HG02943 (cell line): ENCODE measurements around the gene GAGE2A.
"Not testable (repeated sequence)": the region's sequence is repeated elsewhere in the genome, so short reads cannot be mapped to it uniquely, and the experiment has no call there.

Experiments used
- ATAC-seq: cut with Tn5 transposase; IDR thresholded peaks from one replicate; pipeline ENCODE4 v1.9.1; 2021; ENCODE audit warnings: mild to moderate bottlenecking, low read depth, moderate library complexity; ENCODE audit not compliant: unreplicated experiment

The GAGE2A gene, protein sequence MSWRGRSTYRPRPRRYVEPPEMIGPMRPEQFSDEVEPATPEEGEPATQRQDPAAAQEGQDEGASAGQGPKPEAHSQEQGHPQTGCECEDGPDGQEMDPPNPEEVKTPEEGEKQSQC

DNA sequence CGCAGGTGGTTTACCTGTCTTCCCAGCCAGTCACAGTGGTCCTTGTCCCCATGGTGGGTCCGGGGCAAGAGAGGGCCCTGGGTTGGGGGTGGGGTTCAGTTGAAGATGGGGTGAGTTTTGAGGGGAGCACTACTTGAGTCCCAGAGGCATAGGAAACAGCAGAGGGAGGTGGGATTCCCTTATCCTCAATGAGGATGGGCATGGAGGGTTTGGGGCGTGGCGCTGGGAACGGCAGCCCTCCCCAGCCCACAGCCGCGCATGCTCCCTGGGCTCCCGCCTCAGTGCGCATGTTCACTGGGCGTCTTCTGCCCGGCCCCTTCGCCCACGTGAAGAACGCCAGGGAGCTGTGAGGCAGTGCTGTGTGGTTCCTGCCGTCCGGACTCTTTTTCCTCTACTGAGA is at the start of gene GAGE2A:
Gene GAGE2A (plus strand): TSS at position 301 of the 400 bp plus-strand sequence. CDS start 1,155 bp downstream, outside the sequence.
- not testable (repeated sequence) for ATAC-seq

DNA sequence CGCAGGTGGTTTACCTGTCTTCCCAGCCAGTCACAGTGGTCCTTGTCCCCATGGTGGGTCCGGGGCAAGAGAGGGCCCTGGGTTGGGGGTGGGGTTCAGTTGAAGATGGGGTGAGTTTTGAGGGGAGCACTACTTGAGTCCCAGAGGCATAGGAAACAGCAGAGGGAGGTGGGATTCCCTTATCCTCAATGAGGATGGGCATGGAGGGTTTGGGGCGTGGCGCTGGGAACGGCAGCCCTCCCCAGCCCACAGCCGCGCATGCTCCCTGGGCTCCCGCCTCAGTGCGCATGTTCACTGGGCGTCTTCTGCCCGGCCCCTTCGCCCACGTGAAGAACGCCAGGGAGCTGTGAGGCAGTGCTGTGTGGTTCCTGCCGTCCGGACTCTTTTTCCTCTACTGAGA is 47.9 kb upstream of the GAGE2A start, which contains the start of gene GAGE12D:
Gene GAGE12D (plus strand): TSS at position 301 of the 400 bp plus-strand sequence. CDS start 1,155 bp downstream, outside the sequence.
- not testable (repeated sequence) for ATAC-seq

DNA sequence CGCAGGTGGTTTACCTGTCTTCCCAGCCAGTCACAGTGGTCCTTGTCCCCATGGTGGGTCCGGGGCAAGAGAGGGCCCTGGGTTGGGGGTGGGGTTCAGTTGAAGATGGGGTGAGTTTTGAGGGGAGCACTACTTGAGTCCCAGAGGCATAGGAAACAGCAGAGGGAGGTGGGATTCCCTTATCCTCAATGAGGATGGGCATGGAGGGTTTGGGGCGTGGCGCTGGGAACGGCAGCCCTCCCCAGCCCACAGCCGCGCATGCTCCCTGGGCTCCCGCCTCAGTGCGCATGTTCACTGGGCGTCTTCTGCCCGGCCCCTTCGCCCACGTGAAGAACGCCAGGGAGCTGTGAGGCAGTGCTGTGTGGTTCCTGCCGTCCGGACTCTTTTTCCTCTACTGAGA is 38.3 kb upstream of the GAGE2A start, which contains the start of gene GAGE12E:
Gene GAGE12E (plus strand): TSS at position 301 of the 400 bp plus-strand sequence. CDS start 1,155 bp downstream, outside the sequence.
- ATAC-seq = not testable (repeated sequence)

DNA sequence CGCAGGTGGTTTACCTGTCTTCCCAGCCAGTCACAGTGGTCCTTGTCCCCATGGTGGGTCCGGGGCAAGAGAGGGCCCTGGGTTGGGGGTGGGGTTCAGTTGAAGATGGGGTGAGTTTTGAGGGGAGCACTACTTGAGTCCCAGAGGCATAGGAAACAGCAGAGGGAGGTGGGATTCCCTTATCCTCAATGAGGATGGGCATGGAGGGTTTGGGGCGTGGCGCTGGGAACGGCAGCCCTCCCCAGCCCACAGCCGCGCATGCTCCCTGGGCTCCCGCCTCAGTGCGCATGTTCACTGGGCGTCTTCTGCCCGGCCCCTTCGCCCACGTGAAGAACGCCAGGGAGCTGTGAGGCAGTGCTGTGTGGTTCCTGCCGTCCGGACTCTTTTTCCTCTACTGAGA is 28.8 kb upstream of the GAGE2A start, which contains the start of gene GAGE12F:
Gene GAGE12F (plus strand): TSS at position 301 of the 400 bp plus-strand sequence. CDS start 1,155 bp downstream, outside the sequence.
- not testable (repeated sequence) for ATAC-seq

DNA sequence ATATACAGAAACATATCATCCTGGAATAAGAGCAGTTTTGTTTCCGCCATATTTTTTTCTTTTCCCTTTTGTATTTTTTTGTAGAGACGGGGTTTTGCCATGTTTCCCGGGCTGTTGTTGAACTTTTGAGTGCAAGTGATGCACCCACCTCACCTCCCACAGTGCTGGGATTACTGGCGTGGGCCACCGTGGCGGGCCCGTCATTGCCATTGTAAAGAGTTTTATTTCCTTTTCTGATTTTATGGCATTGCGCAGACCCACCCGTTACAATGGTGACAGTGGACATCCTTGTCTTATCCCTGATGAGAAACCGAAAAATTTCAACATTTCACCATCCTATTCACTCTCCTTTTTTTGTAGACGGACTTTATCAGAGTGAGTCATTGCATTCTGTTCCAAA is 20.6 kb upstream of the GAGE2A start:
- ATAC-seq = not testable (repeated sequence)

DNA sequence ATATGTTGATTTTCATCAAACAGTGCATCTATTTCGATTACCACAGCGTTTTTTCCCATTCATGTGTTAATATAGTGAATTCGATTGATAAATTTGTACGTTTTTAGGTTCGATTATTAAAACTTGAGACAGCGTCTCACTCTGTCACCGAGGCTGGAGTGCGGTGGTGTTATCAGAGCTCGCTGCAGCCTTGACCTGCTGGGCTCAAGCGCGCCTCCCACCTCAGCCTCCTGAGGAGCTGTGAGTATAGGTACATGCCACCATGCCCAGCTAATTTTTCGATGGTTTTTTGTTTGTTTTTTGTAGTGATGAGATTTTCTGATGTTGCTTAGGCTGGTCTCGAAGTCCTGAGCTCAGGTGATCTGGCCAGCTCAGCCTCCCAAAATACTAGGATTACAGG is 20.1 kb upstream of the GAGE2A start:
- not testable (repeated sequence) for ATAC-seq

DNA sequence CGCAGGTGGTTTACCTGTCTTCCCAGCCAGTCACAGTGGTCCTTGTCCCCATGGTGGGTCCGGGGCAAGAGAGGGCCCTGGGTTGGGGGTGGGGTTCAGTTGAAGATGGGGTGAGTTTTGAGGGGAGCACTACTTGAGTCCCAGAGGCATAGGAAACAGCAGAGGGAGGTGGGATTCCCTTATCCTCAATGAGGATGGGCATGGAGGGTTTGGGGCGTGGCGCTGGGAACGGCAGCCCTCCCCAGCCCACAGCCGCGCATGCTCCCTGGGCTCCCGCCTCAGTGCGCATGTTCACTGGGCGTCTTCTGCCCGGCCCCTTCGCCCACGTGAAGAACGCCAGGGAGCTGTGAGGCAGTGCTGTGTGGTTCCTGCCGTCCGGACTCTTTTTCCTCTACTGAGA is 19.2 kb upstream of the GAGE2A start, which contains the start of gene GAGE12G:
Gene GAGE12G (plus strand): TSS at position 301 of the 400 bp plus-strand sequence. CDS start 1,155 bp downstream, outside the sequence.
- ATAC-seq = not testable (repeated sequence)

DNA sequence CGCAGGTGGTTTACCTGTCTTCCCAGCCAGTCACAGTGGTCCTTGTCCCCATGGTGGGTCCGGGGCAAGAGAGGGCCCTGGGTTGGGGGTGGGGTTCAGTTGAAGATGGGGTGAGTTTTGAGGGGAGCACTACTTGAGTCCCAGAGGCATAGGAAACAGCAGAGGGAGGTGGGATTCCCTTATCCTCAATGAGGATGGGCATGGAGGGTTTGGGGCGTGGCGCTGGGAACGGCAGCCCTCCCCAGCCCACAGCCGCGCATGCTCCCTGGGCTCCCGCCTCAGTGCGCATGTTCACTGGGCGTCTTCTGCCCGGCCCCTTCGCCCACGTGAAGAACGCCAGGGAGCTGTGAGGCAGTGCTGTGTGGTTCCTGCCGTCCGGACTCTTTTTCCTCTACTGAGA is 9.6 kb upstream of the GAGE2A start, which contains the start of gene GAGE12H:
Gene GAGE12H (plus strand): TSS at position 301 of the 400 bp plus-strand sequence. CDS start 1,155 bp downstream, outside the sequence.
- ATAC-seq = not testable (repeated sequence)

DNA sequence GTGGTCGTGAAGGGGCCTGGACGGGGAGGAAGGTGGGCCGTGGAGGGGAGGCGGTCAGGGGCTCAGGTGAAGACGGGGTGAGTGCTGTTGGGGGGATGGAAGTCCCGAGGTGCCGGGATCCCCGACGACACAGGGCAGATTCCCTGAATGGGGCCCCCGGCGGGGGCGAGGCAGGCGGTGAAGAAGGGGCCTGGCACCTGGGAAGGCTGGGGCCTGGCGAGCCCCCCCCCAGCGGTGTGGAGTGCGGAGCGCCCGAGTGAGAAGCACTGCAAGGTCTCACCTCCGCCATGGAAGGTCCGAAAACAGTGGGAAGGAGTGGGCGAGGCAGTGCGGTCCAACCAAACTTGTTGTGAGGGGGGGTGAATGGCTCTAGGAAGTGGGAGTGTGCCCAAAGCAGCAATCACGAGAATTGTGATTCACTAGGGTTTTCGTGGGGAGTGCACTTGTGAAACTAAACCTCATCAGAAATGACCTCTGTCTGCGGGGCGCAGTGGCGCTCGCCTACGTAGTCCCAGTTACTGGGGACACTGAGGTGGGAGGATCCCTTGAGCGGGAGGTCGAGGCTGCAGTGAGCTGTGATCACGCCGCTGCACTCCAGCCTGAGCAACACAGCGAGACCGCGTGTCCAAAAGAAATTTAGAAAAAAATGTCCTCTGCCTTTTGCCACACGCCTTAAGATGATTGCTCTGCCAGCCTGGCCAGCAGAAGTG is 628 bp downstream of the GAGE2A start:
- ATAC-seq = not testable (repeated sequence)

DNA sequence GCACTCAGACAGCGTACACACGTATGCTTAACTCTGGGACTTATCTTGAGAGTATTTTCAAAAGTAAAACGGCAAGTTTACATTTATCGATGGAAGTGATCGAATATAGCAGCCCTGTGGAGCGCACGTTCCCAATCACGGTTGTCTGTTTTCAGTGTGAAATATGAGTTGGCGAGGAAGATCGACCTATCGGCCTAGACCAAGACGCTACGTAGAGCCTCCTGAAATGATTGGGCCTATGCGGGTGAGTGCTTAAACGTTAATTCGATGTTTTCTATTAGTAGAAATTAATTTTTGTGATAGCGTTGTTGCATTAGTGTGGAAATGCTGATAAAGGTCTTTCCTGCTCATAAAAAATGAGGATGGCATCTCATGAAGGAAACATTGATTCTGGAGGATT is 1.2 kb downstream of the GAGE2A start:
- ATAC-seq = not testable (repeated sequence)

DNA sequence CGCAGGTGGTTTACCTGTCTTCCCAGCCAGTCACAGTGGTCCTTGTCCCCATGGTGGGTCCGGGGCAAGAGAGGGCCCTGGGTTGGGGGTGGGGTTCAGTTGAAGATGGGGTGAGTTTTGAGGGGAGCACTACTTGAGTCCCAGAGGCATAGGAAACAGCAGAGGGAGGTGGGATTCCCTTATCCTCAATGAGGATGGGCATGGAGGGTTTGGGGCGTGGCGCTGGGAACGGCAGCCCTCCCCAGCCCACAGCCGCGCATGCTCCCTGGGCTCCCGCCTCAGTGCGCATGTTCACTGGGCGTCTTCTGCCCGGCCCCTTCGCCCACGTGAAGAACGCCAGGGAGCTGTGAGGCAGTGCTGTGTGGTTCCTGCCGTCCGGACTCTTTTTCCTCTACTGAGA is 9.4 kb downstream of the GAGE2A start, which contains the start of gene GAGE1:
Gene GAGE1 (plus strand): TSS at position 301 of the 400 bp plus-strand sequence. CDS start 1,155 bp downstream, outside the sequence.
- not testable (repeated sequence) for ATAC-seq

DNA sequence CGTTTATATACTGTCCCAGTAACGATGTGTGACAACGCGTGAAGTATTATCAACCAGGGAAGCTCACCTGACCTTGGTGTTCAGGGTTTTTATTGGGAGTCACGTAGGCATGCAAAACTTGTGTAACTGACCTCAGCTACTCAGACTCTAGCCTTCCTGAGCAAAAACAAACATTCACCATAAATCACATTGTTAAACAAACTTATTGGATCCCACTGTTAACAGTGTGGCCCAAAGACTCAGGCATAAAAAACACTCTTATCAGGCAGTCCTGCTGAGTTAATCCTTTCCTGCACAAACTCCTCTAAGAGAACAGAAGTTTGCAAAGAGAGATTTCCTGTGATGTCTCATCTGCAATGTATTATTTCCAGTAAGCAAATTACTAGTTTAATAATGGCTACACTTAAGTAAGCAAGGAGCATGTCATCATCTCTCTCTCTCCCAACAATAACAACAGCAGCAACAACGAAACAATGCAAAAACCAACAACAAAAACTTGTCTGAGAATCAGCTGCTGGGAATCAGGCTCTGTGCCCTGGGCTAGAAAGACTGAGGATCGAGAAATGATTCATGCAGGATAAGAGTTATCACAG is 21.5 kb downstream of the GAGE2A start:
- no peak for ATAC-seq

DNA sequence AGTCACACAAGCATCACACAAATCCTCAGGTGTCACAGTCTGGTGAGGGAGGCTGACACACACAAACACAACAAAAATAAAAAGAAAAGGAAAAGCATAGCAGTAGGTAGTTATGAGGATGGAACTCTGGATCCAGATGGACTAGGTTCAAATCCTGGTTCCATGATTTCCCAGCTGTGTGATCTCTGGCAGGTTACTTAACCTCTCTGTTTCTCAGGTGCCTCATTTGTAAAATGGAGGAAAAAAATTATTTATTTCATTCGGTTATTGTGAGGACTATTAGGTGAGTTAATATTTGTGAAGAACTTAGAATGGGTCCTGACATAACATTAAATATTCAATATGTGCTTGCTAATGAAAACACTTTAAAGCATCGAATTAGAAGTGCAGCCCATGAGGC is 29.3 kb downstream of the GAGE2A start:
- no peak for ATAC-seq

DNA sequence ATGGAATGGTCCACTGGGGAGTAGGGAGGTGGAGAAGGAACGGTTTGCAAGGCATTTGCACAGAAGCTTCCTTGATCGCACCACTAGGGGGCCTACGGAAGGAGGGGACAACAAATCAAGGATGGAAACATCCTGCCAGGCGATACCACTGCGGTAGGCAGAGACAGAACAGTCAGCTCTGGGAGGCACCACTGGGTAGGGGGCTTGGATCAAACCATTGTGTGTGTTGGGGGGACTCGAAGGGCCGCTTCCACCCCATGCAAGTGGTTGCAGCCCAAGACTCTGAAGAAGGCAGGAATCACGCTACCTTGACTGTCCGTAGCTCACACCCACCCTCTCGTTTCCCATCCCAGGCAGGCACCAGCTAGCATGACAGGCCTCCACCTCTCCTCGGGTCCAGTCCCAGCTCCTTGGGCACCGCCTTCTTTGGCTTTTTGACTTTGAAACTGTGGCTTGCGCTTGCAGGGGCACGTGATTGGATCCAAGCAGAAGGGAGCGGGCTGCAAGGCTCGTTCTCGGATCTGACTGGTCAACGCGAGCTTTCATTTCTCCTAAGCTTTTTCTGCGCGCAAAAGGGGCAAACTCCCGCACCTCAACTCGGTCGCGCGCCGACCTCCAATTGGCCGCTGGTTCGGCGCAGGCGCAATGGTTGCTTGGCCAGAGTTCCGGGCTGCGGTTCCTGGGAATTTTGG is 37.9 kb downstream of the GAGE2A start:
- no peak for ATAC-seq

DNA sequence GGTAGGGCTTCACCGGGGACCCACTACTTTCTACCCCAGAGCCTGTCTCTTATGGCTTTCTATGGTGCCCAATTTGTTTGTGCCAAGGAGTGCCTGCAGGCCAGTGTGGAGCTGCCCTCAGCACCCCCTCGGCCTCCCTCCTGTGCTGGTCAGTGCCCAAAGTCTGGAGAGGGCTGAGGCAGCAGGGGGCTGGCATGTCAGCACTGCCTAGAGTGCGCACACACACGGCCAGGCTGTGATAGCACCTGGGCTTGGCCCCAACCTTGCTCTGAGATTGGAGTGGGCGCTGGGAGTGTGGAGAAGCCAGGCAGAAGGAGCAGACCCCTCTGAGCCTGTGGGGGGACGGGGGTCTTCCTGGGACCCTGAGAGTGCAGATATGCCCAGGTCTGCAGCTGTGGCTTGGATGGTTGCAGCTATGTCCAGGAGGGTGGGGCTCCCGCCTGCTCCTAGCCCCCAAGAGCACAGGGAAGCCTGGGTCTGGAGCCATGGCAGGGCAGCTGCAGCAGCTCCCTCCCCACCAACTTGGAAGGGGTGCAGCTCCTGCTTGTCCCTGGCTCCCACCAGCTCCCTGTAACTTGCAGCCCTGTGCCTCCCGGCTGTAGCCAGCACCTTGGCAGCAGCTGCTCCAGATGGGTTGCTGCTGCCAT is 55.8 kb downstream of the GAGE2A start:
- ATAC-seq = no peak
